CD4-positive, alpha-beta T cell treated with Interleukin-10 for 1 hour (primary cell): ENCODE results near the gene ALDH1L1.
"Not testable (repeated sequence)": the region's sequence is repeated elsewhere in the genome, so short reads cannot be mapped to it uniquely, and the experiment has no call there.

ENCODE experiments used
- DNase-seq: peaks from one replicate; pipeline ENCODE4 v3.0.0-alpha.2; 2020

ALDH1L1 gene

DNA sequence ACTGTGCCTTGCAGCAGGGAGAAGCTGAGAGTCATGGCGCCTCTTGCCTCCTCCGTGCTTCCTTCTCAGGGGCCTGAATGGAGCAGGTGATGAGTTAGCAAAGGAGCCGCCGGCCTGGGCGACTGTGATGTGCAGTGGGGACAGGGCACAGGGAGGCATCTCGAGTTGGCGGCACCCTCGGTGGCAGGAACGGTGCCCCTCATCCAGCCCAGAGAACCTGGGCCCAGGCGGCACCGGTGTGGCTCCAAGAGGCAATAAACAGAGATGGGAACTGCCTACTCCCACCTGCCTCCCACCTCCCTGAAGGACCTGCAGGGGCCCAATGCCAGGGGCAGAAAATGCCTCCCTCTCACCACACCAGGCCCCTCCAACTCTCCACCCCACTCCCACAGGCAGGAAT lies 102.6 kb downstream of the ALDH1L1 start:
- no peak for DNase-seq

DNA sequence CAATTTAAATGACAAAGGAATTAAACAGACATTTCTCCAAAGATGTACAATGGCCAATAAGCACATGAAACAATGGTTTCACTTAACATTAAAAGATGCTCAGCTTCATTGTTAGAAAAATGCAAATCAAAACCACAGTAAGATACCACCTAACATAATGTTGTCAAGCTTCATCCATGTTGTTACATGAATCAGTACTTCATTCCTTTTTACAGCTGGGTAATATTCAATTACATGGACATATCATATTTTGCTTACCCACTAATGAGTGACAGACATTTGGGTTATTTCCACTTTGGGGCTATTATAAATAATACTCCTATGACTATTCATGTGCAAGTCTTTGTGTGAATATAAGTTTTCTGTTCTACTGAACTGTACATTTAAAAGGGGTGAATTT lies 104.2 kb downstream of the ALDH1L1 start:
- no peak for DNase-seq

DNA sequence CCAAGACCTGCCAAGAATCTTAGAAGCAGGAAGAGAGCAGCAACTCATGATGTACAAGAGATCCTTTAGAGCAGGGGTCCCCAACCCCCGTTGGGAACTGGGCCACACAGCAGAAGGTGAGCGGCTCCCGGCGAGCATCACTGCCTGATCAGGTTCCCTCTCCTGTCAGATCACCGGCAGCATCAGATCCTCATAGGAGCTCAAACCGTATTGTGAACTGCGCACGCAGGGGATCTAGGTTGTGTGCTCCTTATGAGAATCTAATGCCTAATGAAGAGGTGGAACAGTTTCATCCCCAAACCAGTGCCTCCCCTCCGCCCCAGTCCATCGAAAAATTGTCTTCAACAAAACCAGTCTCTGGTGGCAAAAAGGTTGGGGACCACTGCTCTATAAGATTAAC lies 110.2 kb downstream of the ALDH1L1 start:
- no peak for DNase-seq

DNA sequence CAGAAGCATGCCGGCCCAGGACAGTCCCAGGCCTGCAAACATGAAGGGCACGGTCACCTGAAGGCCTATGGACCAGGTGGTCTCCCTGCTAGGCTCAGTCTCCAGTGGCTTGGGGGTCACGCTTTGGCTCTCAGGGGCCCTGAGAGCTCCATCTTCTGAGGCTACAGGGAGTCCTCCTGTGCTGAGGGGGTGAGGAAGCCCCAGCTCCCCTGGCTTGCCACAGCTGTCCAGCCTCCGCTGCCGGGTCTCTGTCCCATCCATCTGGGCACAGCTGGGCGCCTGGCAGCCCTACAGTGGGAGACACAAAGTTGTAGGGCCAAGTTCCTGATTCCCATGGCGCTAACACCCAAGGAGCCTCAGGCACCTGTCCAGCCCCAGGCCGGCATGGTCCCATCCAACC lies 112.4 kb downstream of the ALDH1L1 start:
- no peak for DNase-seq

DNA sequence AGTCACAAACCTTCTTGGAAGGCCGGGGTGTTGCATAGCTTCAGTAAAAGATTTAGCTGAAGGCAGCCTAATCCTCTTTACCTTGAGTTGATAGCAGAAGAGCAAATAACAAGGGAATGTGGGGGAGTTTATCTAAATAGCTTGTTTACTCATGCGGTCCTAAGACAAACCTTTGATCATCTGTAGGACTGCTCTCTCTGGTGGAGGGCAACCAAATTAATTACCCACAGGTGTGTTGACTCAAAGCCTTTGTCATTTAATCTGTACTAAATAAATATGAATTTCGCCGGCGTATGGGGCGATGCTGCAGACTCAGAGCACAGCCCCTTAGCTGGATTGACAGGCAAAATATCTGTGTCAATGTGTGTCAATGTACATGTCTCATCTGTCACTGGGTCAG lies 113.7 kb downstream of the ALDH1L1 start:
- not testable (repeated sequence) for DNase-seq

DNA sequence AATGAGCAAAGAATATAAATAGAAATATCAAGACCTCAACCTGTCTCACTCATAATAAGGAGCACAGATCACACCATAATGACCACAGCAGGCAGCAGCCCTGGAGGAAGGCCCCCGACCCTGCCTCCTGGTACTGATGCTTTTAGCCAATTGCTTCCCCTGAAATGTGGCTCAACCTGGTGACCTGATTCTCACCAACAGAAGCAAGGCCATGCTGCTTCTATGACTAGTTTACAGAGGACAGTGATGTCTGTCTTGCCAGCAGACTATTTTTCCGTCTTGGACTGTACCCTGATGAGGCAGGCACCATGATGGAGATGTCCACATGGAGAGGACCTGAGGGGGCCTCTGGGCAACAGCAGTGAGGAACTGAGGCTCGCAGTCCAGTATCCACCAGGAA lies 114.5 kb downstream of the ALDH1L1 start:
- no peak for DNase-seq

DNA sequence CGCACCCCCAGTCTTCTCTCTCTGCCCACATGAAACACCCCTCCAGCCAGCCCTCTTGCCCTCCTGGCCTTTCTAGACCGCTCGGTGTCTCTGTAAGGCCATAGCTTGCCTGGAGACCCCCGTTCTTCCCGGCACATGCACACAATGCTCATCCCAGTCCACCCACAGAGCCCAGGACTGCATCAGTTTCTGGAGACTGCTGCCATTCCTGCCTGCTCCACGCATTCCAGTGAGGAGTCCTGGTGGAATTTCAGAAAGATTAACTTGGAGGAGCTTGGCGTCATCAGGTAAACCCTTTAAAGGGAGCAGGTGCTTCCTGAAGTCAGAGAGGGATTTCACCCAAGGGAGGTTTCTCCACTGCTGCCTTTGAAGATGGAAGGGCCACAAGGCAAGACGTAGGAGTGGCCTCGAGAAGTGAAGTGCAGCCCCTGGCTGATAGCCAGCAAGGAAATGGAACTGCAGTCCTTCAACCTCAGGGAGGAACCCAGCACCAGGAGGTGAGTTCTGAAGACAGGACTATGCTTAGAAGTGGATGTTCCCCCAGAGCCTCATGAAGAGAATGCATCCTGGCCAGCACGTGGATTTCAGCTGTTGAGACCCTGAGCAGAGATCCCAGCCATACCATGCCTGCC lies 115.6 kb downstream of the ALDH1L1 start:
- DNase-seq, result no peak

DNA sequence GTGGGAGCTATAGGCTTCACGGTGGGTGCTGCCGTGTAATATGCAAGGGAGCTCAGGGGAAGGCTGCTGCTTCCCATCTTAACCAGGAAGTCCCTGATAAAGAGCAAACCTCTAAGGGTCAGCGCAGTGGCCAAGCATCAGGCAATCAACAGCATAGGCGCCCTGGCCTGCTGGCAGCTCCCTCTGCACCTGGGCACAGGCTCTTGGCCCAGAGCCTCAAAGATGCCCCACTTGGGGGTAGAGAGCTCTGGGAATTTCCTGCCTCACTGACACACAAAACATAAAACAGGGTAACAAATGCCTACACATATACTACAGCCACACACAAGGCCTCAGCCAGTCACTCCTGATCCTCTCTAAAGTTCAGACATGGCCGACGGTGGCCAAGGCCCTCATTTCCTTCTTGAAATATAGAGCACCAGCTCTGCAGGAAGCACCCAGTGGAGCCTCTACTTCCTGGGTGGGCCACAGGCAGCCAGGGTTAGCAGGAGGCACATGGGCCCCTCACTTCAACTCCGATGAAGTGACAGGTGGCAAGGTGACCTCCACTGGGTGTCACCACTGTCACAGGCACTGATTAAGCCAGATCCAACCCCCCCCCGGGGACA lies 116.9 kb downstream of the ALDH1L1 start:
- DNase-seq, result no peak

DNA sequence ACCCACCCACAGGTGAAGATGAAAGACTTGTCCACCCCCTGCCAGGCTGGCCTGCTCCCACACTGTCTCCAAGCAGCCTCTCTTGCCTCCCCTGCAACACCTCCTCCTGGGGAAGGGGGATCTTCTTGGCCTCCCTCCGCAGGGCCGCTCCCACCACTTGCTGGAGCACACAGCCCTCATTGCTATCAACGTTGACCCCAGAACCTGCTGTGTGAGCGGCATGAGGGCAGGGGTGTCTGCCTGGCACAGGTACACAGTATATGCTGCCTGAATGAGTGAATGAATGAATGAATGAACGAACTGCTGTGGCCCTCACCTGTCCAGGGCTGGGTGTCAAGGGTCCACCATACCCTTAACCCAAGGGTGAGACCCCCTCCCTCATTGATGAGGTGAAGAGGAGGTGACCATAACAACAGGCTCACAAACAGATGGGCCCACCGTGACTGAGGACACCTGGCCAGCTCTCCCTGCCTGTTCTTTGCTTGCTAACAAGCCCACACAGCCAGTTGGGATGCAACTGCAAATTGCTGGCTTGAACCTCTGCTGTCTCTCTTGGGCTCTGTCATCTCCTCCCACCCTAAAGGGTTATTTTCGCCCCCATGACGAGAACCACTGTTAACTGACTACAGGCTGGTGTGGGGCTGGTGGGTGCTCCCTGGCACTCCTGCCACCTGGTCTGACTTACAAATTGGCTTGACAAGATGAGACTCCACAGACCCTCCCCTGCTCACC lies 118.9 kb downstream of the ALDH1L1 start:
- no peak for DNase-seq

DNA sequence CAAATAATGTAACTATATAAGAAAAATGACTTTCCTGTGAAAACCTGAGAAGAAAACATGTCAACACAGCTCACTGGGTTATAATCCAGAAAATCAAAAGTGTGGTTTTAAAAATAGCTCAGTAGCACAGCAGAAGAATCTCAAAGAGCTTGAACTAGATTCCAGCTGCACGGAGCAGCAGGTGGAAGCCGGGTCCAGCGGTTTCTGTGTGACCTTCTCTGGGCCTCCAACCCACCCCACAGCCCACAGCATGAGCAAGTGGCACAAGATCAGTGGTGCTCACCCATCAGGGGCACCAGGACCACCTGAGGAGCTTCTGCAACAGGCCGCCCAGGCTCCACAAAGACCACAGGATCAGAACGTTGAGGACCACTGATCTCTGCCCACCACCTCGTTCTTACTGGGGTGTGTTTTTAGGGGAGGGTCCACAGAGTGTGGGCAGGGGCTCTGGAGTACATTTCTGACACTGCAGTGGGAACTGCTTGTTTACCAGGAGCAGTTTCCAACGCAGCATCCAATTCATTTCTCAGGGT lies 119.7 kb downstream of the ALDH1L1 start:
- DNase-seq, result no peak

DNA sequence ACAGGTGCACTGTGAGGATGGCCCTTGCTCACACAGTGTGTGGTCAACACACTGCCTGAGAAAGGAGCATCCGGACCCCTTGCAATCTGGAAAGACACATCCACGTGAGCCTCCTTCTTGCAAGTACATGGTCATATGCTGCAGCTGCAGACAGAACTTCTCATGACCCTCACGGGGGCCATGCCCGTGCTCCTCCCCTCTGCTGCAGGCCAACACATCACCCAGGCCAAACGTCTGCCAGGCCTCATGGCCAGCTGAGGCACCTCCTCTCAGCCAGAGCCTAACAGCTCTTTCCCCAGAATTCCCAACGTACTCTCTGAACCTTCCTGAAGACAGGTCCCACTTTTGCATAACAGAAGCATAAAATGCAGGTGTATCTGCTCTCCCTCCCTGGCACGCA lies 121.7 kb downstream of the ALDH1L1 start:
- DNase-seq, result no peak

DNA sequence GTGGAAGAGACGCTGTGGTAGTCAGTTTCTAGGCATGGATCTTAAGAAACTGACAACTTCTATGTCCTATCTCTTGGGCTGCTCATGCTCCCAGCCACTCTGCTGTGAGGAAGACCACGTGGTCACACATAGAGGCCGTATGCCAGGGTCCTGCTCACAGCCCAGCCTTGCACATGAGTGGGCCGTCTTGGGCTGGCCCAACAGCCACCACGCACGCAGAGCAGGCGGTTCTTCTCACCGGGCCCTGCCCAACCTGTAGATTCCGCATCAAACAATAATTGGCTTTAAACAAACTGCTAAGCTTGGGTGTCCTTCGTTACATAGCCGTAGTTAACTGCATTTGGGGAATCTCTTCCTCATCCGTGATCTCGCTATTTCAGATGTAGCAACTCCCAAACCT lies 122.5 kb downstream of the ALDH1L1 start:
- DNase-seq, result no peak

DNA sequence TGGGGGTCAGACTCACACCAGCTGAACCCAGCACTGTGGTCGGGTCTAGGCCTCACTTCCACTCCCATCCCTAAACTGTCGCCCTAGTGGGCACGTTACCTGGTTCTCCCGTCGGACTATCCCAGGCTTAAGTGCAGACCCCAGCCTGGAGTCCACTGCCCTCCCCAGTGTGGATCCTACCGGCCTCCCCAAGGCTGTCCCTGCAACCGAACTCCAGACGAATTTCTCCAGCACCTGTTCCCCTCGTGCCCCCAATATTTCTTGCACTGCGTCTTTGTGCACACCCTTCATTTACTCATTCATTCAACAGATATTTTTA lies 122.9 kb downstream of the ALDH1L1 start:
- no peak for DNase-seq

DNA sequence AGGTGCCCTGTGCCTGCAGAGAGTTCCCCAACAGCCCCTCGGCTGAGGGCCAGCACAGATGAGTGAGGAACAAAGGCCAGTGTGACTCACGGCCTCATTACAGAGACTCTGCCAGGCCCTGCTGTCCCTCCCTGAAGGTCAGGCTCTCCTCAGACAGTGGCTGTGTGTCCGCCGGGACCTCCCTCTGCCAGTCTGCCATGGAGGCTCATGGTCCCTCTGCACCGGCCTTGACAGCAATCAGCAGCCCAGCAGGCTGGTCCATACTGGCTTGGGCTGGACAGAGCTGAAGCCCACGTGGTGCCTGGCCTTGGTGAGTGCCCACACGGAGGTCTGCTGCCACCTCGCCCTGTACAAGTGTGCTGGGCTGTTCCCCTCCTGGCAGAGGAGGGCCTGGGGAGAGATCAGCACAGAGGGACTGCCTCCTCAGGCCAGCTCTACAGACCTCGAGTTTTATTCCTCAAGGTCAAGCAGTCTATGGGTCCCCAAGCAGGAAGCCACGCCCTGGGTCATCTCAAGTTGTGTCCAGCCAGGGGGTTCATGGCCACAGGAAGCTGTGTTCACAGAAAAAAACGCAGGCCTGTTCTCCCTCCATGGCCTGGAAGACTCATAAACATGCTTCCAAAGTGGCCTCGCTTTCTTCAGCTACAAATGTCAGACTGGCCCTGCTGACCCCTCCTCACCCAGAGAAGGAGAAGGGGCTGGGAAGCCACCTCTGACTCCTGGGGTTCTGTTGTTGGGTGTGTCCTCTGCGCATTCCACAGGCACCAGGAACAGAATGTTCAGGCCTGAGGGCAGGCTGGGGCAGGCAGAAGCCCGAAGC lies 123.5 kb downstream of the ALDH1L1 start:
- DNase-seq, result no peak

DNA sequence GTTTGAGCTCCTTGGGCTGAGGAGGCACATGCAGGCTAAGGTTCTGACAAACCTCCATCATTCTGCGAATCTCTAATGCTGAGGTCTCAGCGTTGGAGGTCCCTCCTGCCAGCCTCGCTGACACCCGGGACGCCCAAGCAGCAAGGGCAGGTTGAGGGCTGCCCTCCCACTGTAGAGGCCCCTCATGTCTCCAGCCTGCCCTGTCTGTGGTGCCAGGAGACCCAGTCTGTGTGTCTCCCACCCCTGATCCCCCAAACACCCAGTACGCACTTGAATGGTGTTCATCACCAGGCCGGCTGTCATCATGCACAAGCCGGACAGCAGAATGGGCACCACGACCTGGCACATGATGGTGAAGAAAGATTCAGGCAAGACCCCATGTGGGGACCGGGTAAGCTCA lies 124.3 kb downstream of the ALDH1L1 start:
- no peak for DNase-seq

DNA sequence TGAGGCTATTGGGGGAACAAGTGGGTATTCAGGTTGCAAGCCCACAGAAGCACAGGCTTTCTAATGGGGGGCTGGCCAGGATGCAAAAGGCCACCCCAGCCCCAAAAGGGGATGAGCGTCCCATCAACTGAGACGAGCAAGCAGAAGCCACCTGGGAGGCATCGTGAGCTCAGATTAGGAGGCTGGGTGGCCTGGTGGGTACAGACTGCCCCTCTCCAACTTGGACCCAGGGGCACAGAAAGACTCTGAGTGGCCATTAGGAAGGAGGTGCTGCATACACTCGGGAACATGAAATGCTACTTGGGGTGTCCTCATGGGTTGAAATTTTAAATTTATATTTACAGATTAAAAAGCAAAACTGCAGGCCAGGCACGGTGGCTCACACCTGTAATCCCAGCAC lies 125.5 kb downstream of the ALDH1L1 start:
- no peak for DNase-seq

DNA sequence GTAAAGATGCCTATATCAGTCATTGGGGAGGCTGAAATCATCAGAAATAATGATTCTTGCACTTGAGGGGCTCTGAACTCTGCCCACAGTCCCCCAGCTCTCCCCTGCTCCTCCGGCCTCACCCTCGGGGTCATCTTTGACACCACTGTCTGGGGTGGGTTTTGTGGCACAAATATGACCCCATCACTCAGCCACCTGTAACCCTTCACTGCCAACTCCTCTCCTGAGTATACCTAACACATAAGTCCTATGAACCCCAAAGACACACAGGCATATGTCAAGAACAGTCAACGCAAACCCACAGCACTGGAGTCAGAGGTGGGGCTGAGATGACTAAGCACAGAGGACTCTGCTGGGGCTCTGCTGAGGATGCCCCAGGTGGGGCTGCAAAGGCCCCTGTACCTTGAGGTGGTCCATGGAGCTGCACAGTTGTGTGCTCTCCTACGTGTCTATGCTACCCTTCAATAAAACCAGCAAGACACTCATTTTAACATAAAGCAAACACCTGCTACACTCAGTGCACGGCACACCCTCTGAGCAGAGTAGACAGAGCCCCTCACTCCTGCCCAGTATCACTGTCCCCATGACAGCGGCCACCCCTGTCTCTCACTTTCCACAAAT lies 126.3 kb downstream of the ALDH1L1 start:
- DNase-seq, result no peak
